Panc1 (cell line): ENCODE measurements around the gene FAM184B.

ENCODE experiments used
- POLR2AphosphoS5 ChIP-seq: IDR thresholded peaks from 2 replicates; pipeline ENCODE4 v1.6.1; 2012; ENCODE audit warnings: mild to moderate bottlenecking, low read depth, low read length, moderate library complexity
- SIN3A ChIP-seq: IDR thresholded peaks from 2 replicates; pipeline ENCODE4 v1.6.1; 2012; ENCODE audit warnings: low read depth, mild to moderate bottlenecking, low read length, moderate library complexity, borderline replicate concordance; ENCODE audit not compliant: insufficient read depth
- TF ChIP-seq, protein P1 (sequence below): fragments of 450-650 bp; IDR thresholded peaks from 2 replicates; pipeline ENCODE4 v1.5.1; 2017; ENCODE audit warnings: mild to moderate bottlenecking
- TF ChIP-seq, protein P2 (sequence below), 2 experiments: IDR thresholded peaks; 2 replicates each; pipeline ENCODE4 v1.6.1; 2011 to 2012; ENCODE audit warnings: low read depth in 2 of 2, control low read depth in 1 of 2, low read length in 1 of 2, mild to moderate bottlenecking in 1 of 2, moderate library complexity in 1 of 2; ENCODE audit not compliant: insufficient read depth in 1 of 2

GRCh38 chr4:17667653-17668201 lies 113.7 kb downstream of the FAM184B start:
- TF ChIP-seq, protein P1, sequence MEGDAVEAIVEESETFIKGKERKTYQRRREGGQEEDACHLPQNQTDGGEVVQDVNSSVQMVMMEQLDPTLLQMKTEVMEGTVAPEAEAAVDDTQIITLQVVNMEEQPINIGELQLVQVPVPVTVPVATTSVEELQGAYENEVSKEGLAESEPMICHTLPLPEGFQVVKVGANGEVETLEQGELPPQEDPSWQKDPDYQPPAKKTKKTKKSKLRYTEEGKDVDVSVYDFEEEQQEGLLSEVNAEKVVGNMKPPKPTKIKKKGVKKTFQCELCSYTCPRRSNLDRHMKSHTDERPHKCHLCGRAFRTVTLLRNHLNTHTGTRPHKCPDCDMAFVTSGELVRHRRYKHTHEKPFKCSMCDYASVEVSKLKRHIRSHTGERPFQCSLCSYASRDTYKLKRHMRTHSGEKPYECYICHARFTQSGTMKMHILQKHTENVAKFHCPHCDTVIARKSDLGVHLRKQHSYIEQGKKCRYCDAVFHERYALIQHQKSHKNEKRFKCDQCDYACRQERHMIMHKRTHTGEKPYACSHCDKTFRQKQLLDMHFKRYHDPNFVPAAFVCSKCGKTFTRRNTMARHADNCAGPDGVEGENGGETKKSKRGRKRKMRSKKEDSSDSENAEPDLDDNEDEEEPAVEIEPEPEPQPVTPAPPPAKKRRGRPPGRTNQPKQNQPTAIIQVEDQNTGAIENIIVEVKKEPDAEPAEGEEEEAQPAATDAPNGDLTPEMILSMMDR: no peak
- TF ChIP-seq POLR2AphosphoS5: no peak
- no peak for TF ChIP-seq SIN3A
- TF ChIP-seq, protein P2, sequence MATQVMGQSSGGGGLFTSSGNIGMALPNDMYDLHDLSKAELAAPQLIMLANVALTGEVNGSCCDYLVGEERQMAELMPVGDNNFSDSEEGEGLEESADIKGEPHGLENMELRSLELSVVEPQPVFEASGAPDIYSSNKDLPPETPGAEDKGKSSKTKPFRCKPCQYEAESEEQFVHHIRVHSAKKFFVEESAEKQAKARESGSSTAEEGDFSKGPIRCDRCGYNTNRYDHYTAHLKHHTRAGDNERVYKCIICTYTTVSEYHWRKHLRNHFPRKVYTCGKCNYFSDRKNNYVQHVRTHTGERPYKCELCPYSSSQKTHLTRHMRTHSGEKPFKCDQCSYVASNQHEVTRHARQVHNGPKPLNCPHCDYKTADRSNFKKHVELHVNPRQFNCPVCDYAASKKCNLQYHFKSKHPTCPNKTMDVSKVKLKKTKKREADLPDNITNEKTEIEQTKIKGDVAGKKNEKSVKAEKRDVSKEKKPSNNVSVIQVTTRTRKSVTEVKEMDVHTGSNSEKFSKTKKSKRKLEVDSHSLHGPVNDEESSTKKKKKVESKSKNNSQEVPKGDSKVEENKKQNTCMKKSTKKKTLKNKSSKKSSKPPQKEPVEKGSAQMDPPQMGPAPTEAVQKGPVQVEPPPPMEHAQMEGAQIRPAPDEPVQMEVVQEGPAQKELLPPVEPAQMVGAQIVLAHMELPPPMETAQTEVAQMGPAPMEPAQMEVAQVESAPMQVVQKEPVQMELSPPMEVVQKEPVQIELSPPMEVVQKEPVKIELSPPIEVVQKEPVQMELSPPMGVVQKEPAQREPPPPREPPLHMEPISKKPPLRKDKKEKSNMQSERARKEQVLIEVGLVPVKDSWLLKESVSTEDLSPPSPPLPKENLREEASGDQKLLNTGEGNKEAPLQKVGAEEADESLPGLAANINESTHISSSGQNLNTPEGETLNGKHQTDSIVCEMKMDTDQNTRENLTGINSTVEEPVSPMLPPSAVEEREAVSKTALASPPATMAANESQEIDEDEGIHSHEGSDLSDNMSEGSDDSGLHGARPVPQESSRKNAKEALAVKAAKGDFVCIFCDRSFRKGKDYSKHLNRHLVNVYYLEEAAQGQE (IDR thresholded peaks at IDR 0.05; ENCODE audit: insufficient read depth in 1 of 2, low read depth in 2 of 2, low read length in 1 of 2): no peak
